OCI-LY3 (cell line): Measurements from ENCODE around the gene PRDM16.

Source experiments
- EZH2phosphoT487 ChIP-seq: fragments of 200-600 bp; shearing (Covaris generic); IDR thresholded peaks from 2 replicates; pipeline ENCODE4 v1.6.1; 2018; ENCODE audit warnings: antibody characterized with exemption, mixed run types, low read depth
- TF ChIP-seq, protein P1 (sequence below): fragments of 200-600, 300-600 bp; sonication (generic); IDR thresholded peaks from 2 replicates; pipeline ENCODE4 v1.5.1; 2014; ENCODE audit warnings: antibody characterized with exemption, low read length, low read depth

DNA sequence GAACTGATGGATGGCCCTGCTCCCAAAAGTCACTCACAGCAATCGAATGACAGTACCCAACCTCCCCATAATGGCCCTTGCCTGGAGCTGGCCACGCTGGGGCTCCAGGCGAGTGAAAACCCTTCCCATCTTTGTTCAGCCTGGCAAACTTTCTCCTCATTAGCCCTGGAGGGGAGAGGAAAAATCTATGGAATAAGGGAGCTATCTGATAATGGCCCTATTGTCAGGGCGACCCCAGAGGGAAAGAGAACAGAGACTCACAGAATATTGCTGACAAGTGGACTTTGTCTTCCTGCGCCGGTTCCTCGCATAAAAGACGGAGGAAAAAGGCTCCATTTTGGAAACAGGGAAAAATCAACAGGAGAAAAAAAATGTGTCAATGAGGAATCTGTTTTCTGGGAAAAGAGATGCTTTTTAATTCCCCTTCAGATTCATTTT, 372.4 kb downstream of the PRDM16 start:
- TF ChIP-seq, protein P1, sequence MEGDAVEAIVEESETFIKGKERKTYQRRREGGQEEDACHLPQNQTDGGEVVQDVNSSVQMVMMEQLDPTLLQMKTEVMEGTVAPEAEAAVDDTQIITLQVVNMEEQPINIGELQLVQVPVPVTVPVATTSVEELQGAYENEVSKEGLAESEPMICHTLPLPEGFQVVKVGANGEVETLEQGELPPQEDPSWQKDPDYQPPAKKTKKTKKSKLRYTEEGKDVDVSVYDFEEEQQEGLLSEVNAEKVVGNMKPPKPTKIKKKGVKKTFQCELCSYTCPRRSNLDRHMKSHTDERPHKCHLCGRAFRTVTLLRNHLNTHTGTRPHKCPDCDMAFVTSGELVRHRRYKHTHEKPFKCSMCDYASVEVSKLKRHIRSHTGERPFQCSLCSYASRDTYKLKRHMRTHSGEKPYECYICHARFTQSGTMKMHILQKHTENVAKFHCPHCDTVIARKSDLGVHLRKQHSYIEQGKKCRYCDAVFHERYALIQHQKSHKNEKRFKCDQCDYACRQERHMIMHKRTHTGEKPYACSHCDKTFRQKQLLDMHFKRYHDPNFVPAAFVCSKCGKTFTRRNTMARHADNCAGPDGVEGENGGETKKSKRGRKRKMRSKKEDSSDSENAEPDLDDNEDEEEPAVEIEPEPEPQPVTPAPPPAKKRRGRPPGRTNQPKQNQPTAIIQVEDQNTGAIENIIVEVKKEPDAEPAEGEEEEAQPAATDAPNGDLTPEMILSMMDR = no peak
- TF ChIP-seq EZH2phosphoT487 = no peak
